Stimulated activated CD4-positive, alpha-beta T cell treated with anti-CD3 and anti-CD28 coated beads, Interleukin-1b, Interleukin-23, amount 100 ng/mL, for 1 hour (primary cell): Measurements from ENCODE around the gene KCNT1.

Source experiments
- DNase-seq, 2 donors: peaks; one replicate each; pipeline ENCODE4 v3.0.0-alpha.2; 2020; ENCODE audit warnings: low read depth in 2 of 2

Gene KCNT1

DNA sequence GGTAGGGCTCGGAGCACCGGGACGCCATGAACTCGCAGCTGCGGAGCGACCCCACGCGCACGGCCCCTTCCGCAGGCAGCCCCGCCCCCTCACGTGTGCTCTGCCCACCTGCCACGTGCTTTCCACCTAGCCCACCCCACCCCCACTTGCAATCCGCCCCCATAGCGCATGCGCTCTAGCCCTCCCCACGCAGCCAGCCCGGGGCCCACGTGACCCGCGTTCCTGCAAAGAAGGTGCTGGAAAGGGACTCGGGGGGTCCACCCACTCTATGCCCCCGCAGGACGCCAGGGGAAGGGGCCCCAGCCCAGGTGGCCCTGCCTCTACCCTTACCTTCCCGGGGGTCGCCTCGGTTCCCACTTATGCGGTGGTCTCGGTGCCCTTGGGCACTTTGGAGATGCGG lies 2.5 kb upstream of the KCNT1 start, which contains the start of gene SOHLH1:
TSS of gene SOHLH1 (minus strand) at position 42 of the 400 bp plus-strand sequence. CDS start at position 28, 14 bp downstream.
- DNase-seq: no peak

- no peak for DNase-seq
These were observed 1.5 kb upstream of the KCNT1 start for GRCh38 chr9:135700525-135700924.

DNA sequence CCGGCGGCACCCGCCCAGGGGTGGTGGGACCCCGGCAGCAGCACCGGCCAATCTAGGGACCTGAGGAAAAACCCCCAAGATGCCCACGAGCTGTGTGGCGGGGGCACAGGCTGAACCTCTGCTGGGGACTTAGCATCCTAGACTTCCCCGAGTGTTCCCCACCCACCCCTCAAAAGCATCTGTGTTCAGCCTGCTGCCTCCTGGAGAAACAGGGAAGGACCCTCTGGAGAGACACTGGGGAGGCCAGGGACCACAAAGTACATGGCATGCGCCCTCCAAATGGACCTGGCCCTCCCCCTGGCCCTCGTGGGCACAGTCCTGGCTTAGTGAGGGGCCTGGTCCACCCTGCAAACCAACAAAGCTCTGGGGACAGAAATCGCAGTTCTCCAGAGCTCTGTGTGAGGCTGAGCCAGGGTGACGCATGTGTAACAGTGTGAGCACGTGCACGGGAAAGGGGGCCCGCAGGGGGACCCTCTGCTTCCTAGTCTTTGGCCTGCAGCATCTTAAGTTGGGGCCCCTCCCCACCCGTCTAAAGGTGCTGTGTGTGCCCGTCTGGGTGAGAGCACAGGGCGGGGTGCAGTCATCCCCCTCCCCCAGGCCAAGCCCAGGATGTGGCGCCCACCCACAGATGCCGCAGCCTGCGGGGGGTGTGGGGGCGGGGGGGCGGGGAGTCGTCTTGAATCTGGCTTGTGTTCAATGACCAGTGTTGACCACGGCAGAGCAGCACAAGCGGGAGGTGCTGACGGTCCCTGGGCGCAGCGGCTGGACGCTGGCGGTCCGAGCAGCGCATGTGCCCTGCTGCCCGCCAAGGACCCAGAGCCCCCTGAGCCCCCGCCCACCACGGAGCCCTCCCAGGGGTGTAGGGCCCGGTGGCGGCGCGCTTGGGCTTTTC lies 672 bp upstream of the KCNT1 start:
- DNase-seq: no peak

GRCh38 chr9:135703726-135704125 lies 1.7 kb downstream of the KCNT1 start:
- DNase-seq: no peak

- no peak for DNase-seq
These were observed 2.5 kb downstream of the KCNT1 start for GRCh38 chr9:135704483-135704882.

DNA sequence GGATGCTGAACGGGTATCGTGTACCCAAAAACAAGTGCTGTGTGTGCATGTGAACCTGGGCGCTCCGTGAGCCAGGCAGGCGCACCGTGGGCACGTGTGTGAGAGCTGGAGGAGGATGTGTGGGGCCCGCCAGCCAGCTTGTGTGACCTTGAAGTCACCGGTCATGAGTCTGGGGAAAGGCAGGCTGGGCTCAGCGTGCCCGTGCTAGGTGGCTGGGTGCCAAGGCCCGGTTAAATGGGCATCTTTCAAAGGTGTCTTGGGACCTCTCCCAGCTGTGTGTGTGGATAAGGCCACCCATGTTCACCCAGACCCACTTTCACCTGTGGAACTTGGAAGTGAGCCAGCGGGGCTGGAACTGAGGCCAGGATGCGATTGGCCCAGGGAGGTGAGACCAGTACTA lies 3.4 kb downstream of the KCNT1 start:
- DNase-seq: no peak

DNA sequence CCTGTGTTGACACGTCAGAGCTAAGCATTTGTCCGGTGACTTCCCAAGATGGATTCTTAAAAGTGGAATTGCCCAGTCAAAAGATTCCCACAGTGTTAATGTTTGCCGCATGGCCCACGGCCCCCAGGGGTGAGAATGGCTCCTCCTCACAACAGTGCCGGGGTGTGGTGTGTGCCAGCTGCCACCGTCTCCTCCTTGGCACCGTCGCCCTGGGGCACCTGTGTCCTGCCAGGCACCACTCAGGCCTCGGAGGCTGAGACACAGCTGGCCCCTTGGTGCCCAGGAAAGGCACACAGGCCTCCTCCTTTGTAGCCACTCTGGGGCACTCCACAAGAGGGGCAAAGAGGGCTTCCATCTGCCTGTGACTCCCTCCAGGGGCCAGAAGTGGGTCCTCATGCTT lies 4.3 kb downstream of the KCNT1 start:
- no peak for DNase-seq

GRCh38 chr9:135707252-135708138 lies 5.5 kb downstream of the KCNT1 start:
- no peak for DNase-seq

DNA sequence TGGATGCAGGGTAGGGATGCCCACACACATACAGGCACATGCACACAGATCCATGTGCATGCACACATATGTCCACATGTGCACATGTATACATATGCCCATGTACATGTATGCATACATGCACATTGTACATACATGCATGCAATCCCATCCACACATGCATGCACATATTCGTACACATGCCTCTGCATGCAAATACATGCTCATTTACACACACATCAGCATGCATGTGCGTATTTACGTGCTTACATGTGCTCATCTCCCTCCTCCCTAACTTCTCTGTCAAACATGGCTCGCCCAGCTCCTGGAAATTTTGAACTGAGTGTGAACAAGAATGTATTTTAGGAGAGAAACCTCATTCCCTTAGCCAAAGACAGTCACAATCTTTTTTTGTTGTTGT lies 6.2 kb downstream of the KCNT1 start:
- DNase-seq: no peak

- no peak for DNase-seq
These were observed 9.4 kb downstream of the KCNT1 start for GRCh38 chr9:135711391-135711790.

GRCh38 chr9:135711881-135712280 lies 9.9 kb downstream of the KCNT1 start:
- no peak for DNase-seq

GRCh38 chr9:135712613-135713295 lies 10.8 kb downstream of the KCNT1 start:
- DNase-seq: no peak

DNA sequence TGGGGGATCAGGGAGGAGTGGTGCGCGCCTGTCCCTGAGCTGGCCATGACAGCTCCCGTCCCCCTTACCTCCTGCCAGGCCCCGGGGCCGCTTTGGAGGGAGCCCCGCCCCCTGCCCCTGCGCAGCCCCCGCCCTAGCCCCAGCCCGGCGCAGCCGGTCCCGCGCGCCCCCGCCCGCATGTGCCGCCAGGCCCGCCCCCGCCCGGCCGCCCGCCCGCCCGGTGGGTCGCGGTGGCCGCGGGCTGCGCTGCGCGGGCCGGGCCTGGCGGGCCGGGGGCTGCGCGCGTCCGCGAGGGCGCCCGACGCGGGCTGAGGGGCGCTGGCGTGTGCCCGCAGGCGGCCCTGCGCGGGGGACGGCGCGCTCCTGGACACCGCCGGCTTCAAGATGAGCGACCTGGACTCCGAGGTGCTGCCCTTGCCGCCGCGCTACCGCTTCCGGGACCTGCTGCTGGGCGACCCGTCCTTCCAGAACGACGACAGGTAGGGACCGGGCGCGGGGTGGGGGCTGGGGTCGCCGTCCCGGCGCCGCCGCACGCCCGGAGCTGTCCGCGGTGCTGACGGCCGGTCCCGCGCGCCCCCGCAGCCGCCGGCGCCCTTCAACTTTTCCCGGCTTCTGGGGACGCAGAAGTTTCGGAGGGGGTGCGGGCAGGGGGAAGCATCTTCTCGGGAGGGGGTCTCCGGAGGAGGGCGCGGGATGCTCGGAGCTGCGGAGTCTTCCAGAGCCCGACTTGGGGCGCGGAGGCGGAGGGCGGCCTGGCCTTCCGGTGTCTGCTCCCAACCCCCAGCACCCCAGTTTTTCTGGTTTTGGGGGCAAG lies 12.5 kb downstream of the KCNT1 start:
- no peak for DNase-seq

DNA sequence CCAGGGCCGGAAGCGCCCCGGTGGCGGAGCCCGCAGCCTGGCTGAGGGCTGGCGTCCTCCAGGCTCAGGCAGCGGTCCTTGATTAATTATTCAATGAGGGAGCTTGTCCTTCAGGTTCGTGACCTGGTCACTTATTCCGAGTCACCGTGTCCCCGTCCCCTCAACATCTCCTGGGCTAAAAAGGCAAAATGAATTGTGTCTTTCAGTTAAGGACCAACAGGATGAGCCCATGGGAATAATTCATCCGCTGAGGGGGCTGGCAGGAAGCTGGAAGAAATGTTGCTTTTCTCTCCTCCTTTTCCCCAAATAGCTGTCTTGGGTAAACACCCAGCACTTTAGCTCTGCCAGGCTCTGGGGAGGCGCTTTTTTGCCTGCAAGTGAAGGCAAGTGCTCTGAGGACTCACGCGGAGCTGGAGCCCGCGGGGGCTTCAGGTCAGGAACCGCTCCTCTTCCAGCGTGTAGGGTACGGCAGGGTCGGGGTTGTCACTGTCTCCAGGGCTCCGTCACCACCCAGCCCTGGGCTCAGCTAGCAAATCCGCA lies 13.1 kb downstream of the KCNT1 start:
- no peak for DNase-seq

DNA sequence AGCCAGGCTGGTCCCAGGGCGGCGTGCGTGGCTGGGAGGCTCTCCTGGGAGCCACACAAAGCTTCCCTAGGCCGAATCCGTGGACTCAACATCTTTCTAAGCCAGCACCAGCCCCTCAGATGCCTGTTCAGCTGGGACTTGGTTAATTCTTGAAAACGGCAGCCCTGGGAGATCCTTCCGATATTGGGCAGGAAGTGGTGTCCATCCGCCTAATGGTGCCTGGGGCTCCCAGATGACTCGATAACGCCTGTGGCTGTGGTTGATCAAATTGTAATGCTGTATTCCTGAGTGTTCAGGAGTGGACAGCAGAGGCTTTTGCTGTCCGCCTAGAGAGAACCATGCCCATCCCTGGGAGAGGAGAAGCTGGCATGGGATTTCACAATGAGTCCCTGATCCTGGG lies 14.1 kb downstream of the KCNT1 start:
- no peak for DNase-seq

DNA sequence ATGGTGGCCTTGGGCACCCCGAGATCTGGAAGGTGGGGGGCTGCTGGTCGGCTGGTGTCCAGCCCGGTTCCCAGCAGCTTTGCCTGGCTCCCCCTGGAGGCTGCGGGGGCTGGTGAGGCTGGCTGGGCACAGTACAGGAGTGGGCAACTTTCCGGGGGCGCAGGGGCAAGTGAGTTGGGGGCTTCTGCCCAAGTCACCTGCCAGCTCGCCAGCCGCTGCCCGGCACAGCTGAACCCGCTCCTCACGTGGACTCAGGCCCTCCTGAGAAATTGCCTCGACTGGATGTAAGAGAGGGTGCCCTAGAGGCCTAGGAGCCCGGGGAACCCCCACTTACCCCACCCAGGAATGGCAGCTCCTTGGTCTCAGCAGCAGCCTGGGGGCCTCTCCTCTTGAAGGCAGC lies 15.4 kb downstream of the KCNT1 start:
- DNase-seq: no peak

GRCh38 chr9:135718616-135719015 lies 16.6 kb downstream of the KCNT1 start:
- no peak for DNase-seq

- DNase-seq: no peak
These were observed 17.5 kb downstream of the KCNT1 start for GRCh38 chr9:135719472-135719871.

DNA sequence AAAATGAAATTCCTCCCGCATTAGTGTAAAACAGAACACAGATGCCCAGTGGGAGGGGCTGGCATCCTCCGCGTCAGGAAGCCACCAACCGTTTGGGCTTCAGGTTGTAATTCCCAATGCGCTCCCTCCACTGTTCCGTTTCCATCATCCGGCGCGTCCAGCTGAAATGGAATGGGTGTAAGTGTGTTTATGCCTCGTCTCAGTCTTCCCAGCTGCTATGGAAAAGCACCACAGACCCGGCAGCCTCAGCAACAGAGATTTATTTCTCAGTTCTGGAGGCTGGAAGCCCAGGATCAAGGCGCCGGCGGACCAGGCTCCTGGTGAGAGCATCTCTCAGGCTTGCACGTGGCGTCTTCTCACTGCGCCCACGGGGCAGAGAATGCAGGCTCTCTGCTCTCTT lies 20.4 kb downstream of the KCNT1 start:
- DNase-seq: no peak

DNA sequence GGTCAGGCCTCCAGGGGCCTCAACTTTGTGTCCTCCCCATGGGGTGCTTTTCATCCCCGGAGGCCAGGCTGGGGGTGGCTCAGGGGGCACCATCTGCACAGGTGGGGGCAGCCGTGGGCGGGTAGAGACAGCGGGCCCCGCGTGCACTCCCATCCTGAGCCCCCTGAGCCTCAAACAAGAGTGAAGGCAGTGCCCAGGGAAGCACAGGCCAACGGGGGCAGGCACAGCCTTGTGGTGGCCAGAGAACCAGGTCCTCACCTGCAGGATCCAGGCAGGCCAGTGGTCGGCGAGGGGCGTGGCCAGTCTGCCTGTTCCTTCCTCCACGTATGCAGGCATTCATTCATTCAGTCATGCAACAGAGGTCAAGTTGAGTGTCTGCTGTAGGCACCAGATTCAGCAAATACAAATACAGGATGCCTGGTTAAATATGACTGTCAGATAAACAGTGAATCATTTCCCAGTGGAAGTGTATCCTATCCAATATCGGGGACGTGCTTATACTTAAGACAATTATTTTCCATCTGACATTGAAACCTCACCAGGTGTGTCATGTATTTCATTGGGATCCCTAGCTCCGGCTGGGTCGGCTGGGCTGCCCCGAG lies 22.3 kb downstream of the KCNT1 start:
- DNase-seq: no peak
